HepG2 (cell line): ENCODE results near the gene ZNF764. TPM values are rescaled to one million over a fixed set of nuclear protein-coding genes. Genes with fewer than 3 reads are reported as not detected.
A peak's percentile ranks its signal among the peaks of the same experiment; 100 is the strongest.

Experiments used
- AGO1 ChIP-seq: fragments of 200-400 bp; formaldehyde crosslinking; IDR thresholded peaks from 2 replicates; pipeline ENCODE4 v1.6.1; 2017; ENCODE audit warnings: mild to moderate bottlenecking, low read depth, low read length, moderate library complexity; ENCODE audit not compliant: poor library complexity, severe bottlenecking
- AGO2 ChIP-seq: fragments of 200-400 bp; formaldehyde crosslinking; optimal IDR thresholded peaks from 2 replicates; pipeline ENCODE3; 2017; ENCODE audit warnings: mild to moderate bottlenecking, low read depth, low read length, moderate library complexity
- AHR ChIP-seq: IDR thresholded peaks from 2 replicates; pipeline ENCODE4 v1.6.1; 2018; ENCODE audit warnings: missing genetic modification reagents, missing compliant biosample characterization
- BRCA1 ChIP-seq: sonication (generic); formaldehyde crosslinking; IDR thresholded peaks from 2 replicates; pipeline ENCODE4 v1.4.0; 2020; ENCODE audit warnings: missing genetic modification reagents
- CEBPG ChIP-seq: IDR thresholded peaks from 2 replicates; pipeline ENCODE4 v1.6.1; 2016
- CREM ChIP-seq, 2 experiments: sonication (generic) in 1 of 2; formaldehyde crosslinking in 1 of 2; IDR thresholded peaks; 2 replicates each; pipeline versions ENCODE4 v1.4.0 to v1.6.1; 2016 to 2020; ENCODE audit warnings: antibody characterized with exemption in 1 of 2, mild to moderate bottlenecking in 1 of 2, missing genetic modification reagents in 1 of 2
- FOSL1 ChIP-seq: sonication (generic); formaldehyde crosslinking; IDR thresholded peaks from 2 replicates; pipeline ENCODE4 v1.9.0; 2021; ENCODE audit warnings: missing genetic modification reagents, borderline replicate concordance
- IRF1 ChIP-seq: sonication (generic); formaldehyde crosslinking; IDR thresholded peaks from 2 replicates; pipeline ENCODE4 v1.4.0; 2020; ENCODE audit warnings: low read depth, mild to moderate bottlenecking, missing genetic modification reagents
- MAX ChIP-seq: IDR thresholded peaks from 2 replicates; pipeline ENCODE4 v1.6.1; 2012; ENCODE audit warnings: inconsistent platforms
- NPAS2 ChIP-seq: sonication (generic); formaldehyde crosslinking; IDR thresholded peaks from 2 replicates; pipeline ENCODE4 v1.8.0; 2022; ENCODE audit warnings: mild to moderate bottlenecking, missing genetic modification reagents, borderline replicate concordance
- ONECUT2 ChIP-seq: sonication (generic); formaldehyde crosslinking; IDR thresholded peaks from 2 replicates; pipeline ENCODE4 v1.4.0; 2020; ENCODE audit warnings: missing genetic modification reagents
- TGIF2 ChIP-seq: IDR thresholded peaks from 2 replicates; pipeline ENCODE4 v1.6.1; 2016; ENCODE audit warnings: control low read depth, missing compliant biosample characterization
- ZBTB42 ChIP-seq: sonication (generic); formaldehyde crosslinking; IDR thresholded peaks from 2 replicates; pipeline ENCODE4 v1.5.0; 2020; ENCODE audit warnings: mild to moderate bottlenecking, missing genetic modification reagents
- ZKSCAN1 ChIP-seq: fragments of 150-350 bp; IDR thresholded peaks from 2 replicates; pipeline ENCODE4 v1.6.1; 2014; ENCODE audit warnings: low read length
- ZNF598 ChIP-seq: sonication (generic); formaldehyde crosslinking; IDR thresholded peaks from 2 replicates; pipeline ENCODE4 v1.5.1; 2020; ENCODE audit warnings: mild to moderate bottlenecking, missing genetic modification reagents, borderline replicate concordance
- ZNF782 ChIP-seq: sonication (generic); formaldehyde crosslinking; IDR thresholded peaks from 2 replicates; pipeline ENCODE4 v1.4.0; 2020; ENCODE audit warnings: missing genetic modification reagents, mild to moderate bottlenecking, borderline replicate concordance
- ZNF784 ChIP-seq: sonication (generic); formaldehyde crosslinking; IDR thresholded peaks from 2 replicates; pipeline ENCODE4 v1.5.1; 2020; ENCODE audit warnings: missing genetic modification reagents, mild to moderate bottlenecking, borderline replicate concordance
- ZNF839 ChIP-seq: sonication (generic); formaldehyde crosslinking; IDR thresholded peaks from 2 replicates; pipeline ENCODE4 v1.4.0; 2020; ENCODE audit warnings: missing genetic modification reagents, mild to moderate bottlenecking, borderline replicate concordance
- polyA plus RNA-seq, 8 experiments: library from polyadenylated mRNA; depleted of rRNA in 3 of 8; stranded (reverse) in 7 of 8; unstranded in 1 of 8; fragments of >200 nt; fragmentation: Illumina TruSeq in 4 of 8; extraction: Trizol in 4 of 8; gene quantifications; 2 replicates each; pipeline versions ENCODE4 v1.2.1 to v1.2.3, GENCODE V29; 2011 to 2016; ENCODE audit warnings: low read depth in 4 of 8, missing spikeins in 1 of 8, mixed read lengths in 1 of 8; ENCODE audit not compliant: insufficient read depth in 1 of 8
- total RNA-seq, 5 experiments: library from RNA; depleted of rRNA; stranded (reverse); fragments of >200 nt; fragmentation: Illumina TruSeq; extraction: Trizol; gene quantifications; 2 replicates each; pipeline ENCODE4 v1.2.3, GENCODE V29; 2016; ENCODE audit warnings: low read depth in 1 of 5
- TF ChIP-seq, protein P1 (sequence below): sonication (generic); formaldehyde crosslinking; IDR thresholded peaks from 2 replicates; pipeline ENCODE4 v1.4.0; 2020; ENCODE audit warnings: mild to moderate bottlenecking, missing genetic modification reagents, borderline replicate concordance
- TF ChIP-seq, protein P2 (sequence below): sonication (generic); formaldehyde crosslinking; IDR thresholded peaks from 2 replicates; pipeline ENCODE4 v1.8.1; 2023; ENCODE audit warnings: mild to moderate bottlenecking, moderate library complexity, missing genetic modification reagents
- TF ChIP-seq, protein P3 (sequence below): sonication (generic); formaldehyde crosslinking; conservative IDR thresholded peaks from 2 replicates; pipeline ENCODE4 v1.5.0; 2020; ENCODE audit warnings: missing genetic modification reagents

Gene ZNF764
- total and polyA plus RNA-seq, 2 of the 13 experiments (the other 11 are each of a cell fraction or from before 2014, with no cell fraction given), result 4.1 to 9.1 TPM

- TF ChIP-seq IRF1 (CRISPR knock-in tag) (peak; percentile 70; the same call in 1 of the 2 replicates), ZNF598 (no peak; the same call in none of the 2 replicates), CREM (IDR thresholded peaks at IDR 0.05) (peak; percentile 90), CREM (CRISPR knock-in tag; IDR thresholded peaks at IDR 0.05) (no peak), BRCA1 (CRISPR knock-in tag) (peak; percentile 18; the same call in 1 of the 2 replicates), CEBPG (CRISPR knock-in tag) (peak; percentile 14; the same call in 1 of the 2 replicates), AHR (CRISPR knock-in tag) (peak; percentile 73; the same call in 1 of the 2 replicates), ZNF784 (CRISPR knock-in tag) (peak; percentile 77), ZBTB42 (no peak), ZNF839 (CRISPR knock-in tag) (no peak), FOSL1 (CRISPR knock-in tag) (peak; percentile 65), NPAS2 (CRISPR knock-in tag) (no peak), AGO2 (peak; percentile 96), MAX (peak; percentile 72), TGIF2 (CRISPR knock-in tag) (peak; percentile 71; the same call in 1 of the 2 replicates), ONECUT2 (CRISPR knock-in tag) (no peak), ZNF782 (CRISPR knock-in tag) (no peak; the same call in 1 of the 2 replicates), ZKSCAN1 (no peak), AGO1 (peak; percentile 44)
- TF ChIP-seq, protein P1, sequence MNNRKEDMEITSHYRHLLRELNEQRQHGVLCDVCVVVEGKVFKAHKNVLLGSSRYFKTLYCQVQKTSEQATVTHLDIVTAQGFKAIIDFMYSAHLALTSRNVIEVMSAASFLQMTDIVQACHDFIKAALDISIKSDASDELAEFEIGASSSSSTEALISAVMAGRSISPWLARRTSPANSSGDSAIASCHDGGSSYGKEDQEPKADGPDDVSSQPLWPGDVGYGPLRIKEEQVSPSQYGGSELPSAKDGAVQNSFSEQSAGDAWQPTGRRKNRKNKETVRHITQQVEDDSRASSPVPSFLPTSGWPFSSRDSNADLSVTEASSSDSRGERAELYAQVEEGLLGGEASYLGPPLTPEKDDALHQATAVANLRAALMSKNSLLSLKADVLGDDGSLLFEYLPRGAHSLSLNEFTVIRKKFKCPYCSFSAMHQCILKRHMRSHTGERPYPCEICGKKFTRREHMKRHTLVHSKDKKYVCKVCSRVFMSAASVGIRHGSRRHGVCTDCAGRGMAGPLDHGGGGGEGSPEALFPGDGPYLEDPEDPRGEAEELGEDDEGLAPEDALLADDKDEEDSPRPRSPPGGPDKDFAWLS, result peak; percentile 78; the same call in 1 of the 2 replicates
- TF ChIP-seq, protein P2, sequence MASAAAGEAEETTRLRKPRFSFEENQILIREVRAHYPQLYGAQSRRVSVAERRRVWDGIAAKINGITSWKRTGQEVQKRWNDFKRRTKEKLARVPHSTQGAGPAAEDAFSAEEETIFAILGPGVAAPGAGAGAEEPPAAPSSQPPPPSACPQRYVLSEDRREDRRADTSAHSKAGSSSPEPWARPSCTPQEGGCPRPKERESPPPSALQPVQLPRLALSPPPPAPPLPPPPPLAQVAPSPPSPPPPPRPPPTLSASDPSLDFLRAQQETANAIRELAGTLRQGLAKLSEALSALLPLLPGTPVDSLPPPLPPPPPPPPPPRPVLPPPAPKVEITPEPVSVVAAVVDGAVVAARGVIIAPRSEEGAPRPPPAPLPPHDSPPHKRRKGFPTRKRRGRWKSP (CRISPR knock-in tag), result peak; percentile 81
- TF ChIP-seq, protein P3, sequence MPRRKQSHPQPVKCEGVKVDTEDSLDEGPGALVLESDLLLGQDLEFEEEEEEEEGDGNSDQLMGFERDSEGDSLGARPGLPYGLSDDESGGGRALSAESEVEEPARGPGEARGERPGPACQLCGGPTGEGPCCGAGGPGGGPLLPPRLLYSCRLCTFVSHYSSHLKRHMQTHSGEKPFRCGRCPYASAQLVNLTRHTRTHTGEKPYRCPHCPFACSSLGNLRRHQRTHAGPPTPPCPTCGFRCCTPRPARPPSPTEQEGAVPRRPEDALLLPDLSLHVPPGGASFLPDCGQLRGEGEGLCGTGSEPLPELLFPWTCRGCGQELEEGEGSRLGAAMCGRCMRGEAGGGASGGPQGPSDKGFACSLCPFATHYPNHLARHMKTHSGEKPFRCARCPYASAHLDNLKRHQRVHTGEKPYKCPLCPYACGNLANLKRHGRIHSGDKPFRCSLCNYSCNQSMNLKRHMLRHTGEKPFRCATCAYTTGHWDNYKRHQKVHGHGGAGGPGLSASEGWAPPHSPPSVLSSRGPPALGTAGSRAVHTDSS (CRISPR knock-in tag), result no peak
Observed at GRCh38 chr16:30557957-30558788, at the start of gene ZNF764 (continued).
